GM12878 (cell line): ENCODE data around the gene ATXN7L1. TPM values are rescaled to one million over a fixed set of nuclear protein-coding genes. Genes with fewer than 3 reads are reported as not detected.

Source experiments
- ATAC-seq: fragments of 200-7000 bp; cut with Tn5 transposase; 3 replicates; pipeline ENCODE4 v1.9.1; 2020; ENCODE audit warnings: mild to moderate bottlenecking, moderate library complexity
- BruUV-seq: library from RNA; stranded (reverse); fragments of 400-500 nt; replicated peaks from 2 replicates; lab custom pipeline; 2021; lab: Mats Ljungman, UMichigan
- CTCF ChIA-PET: fragments of 300-600 bp; sonication (Branson Sonifier 250); formaldehyde crosslinking; extraction: SDS; loops from one replicate; lab custom pipeline; 2021; ENCODE audit warnings: inconsistent platforms; lab: Yijun Ruan, JAX
- POLR2A ChIA-PET: fragments of 350-600 bp; formaldehyde crosslinking; extraction: SDS; loops from one replicate; lab custom pipeline; 2021; ENCODE audit warnings: inconsistent platforms; lab: Charles Lee
- RAD21 ChIA-PET: fragments of 300-600 bp; sonication (Branson Sonifier 250); formaldehyde crosslinking; loops from one replicate; lab custom pipeline; 2023; ENCODE audit warnings: antibody characterized with exemption; ENCODE audit not compliant: unreplicated experiment; lab: Charles Lee
- SMC1A ChIA-PET: fragments of 300-600 bp; sonication (Branson Sonifier 250); formaldehyde crosslinking; loops from one replicate; lab custom pipeline; 2023; ENCODE audit not compliant: unreplicated experiment, uncharacterized antibody; lab: Charles Lee
- DNase-seq: peaks from one replicate; pipeline ENCODE4 v3.0.0-alpha.2; 2011; ENCODE audit warnings: low read depth, low spot score
- FAIRE-seq: peaks from 3 replicates; lab custom pipeline; 2011; peaks lifted over from hg19 to GRCh38; lab: Jason Lieb, UNC
- H2AFZ ChIP-seq: 2 replicates; pipeline ENCODE4 v1.6.0; 2011; ENCODE audit warnings: low read depth, low read length, control low read depth; ENCODE audit not compliant: control insufficient read depth
- H3K27ac ChIP-seq: 2 replicates; pipeline ENCODE4 v1.5.1; 2011; ENCODE audit warnings: control low read depth; ENCODE audit not compliant: control insufficient read depth, insufficient read depth
- H3K27me3 ChIP-seq, 2 experiments: replicated peaks in 1 of 2; 2 replicates each; pipeline versions ENCODE4 v1.6.0 to v1.6.1; 2011; ENCODE audit warnings: low read length in 1 of 2; ENCODE audit not compliant: control insufficient read depth in 2 of 2, insufficient read depth in 2 of 2
- H3K36me3 ChIP-seq, 2 experiments: 2 replicates each; pipeline ENCODE4 v1.5.1; 2011; ENCODE audit warnings: low read length in 1 of 2; ENCODE audit not compliant: control insufficient read depth in 2 of 2, insufficient read depth in 2 of 2
- H3K4me1 ChIP-seq: 2 replicates; pipeline ENCODE4 v1.6.1; 2011; ENCODE audit warnings: mild to moderate bottlenecking, low read length, moderate library complexity, mixed read lengths; ENCODE audit not compliant: control insufficient read depth, insufficient read depth
- H3K4me2 ChIP-seq: 2 replicates; pipeline ENCODE4 v1.6.0; 2011; ENCODE audit warnings: control low read depth; ENCODE audit not compliant: control insufficient read depth, insufficient read depth
- H3K4me3 ChIP-seq: fragments of 200-600 bp; sonication (generic); 2 replicates; pipeline ENCODE4 v1.5.1; 2016
- H3K79me2 ChIP-seq: 2 replicates; pipeline ENCODE4 v1.6.0; 2011; ENCODE audit warnings: low read length; ENCODE audit not compliant: control insufficient read depth, insufficient read depth
- H3K9ac ChIP-seq: 2 replicates; pipeline ENCODE4 v1.8.0; 2011; ENCODE audit warnings: low read length, control low read depth, mixed read lengths; ENCODE audit not compliant: control insufficient read depth, insufficient read depth
- H3K9me3 ChIP-seq: replicated peaks from 3 replicates; pipeline ENCODE4 v1.5.1; 2011; ENCODE audit warnings: mild to moderate bottlenecking, low read length; ENCODE audit not compliant: control insufficient read depth, insufficient read depth
- H4K20me1 ChIP-seq: 2 replicates; pipeline ENCODE4 v1.6.0; 2011; ENCODE audit not compliant: control insufficient read depth, insufficient read depth
- EP300 ChIP-seq, 2 experiments: fragments of 150-350 bp in 1 of 2; IDR thresholded peaks; 2 replicates each; pipeline ENCODE4 v1.6.1; 2011 to 2012; ENCODE audit warnings: low read depth in 2 of 2, low read length in 2 of 2, borderline replicate concordance in 1 of 2, improper control_type of control experiment in 1 of 2, inconsistent platforms in 1 of 2; ENCODE audit not compliant: control insufficient read depth in 1 of 2
- RUNX3 ChIP-seq: IDR thresholded peaks from 2 replicates; pipeline ENCODE4 v1.6.1; 2012; ENCODE audit warnings: low read length, inconsistent platforms
- TBL1XR1 ChIP-seq: IDR thresholded peaks from 2 replicates; pipeline ENCODE4 v1.6.1; 2012; ENCODE audit warnings: low read depth, low read length, improper control_type of control experiment
- ZNF274 ChIP-seq: IDR thresholded peaks from one replicate; pipeline ENCODE4 v1.8.0; 2011; ENCODE audit not compliant: insufficient read length, insufficient read depth
- WGBS: methylation state at CpG from one replicate; pipeline ENCODE4 v1.1.6; 2016; ENCODE audit warnings: low lambda C conversion rate; ENCODE audit not compliant: insufficient replicate concordance, insufficient coverage; ENCODE audit errors: missing lambda C conversion rate; 5-methylcytosine and 5-hydroxymethylcytosine counted together
- in situ Hi-C: fragments of 300-500 bp; cut with MboI; formaldehyde crosslinking; loops from 9 replicates; pipeline ENCODE4 v1.14.3; 2018; ENCODE audit warnings: mixed read lengths
- intact Hi-C: fragments of 100-400 bp; cut with micrococcal nuclease; formaldehyde crosslinking; loops from one replicate; pipeline ENCODE4 v1.14.2; 2022; ENCODE audit not compliant: unreplicated experiment
- polyA plus RNA-seq, 11 experiments: library from polyadenylated mRNA; depleted of rRNA in 4 of 11; unstranded in 6 of 11; stranded (reverse) in 5 of 11; fragments of >200 nt; fragmentation: Nextera tagmentation in 4 of 11; fragmentation: Illumina TruSeq in 1 of 11; extraction: Ambion mirVana in 4 of 11; extraction: Trizol in 1 of 11; gene quantifications; 1 replicate in 1 of 11; 2 replicates in 10 of 11; pipeline versions ENCODE4 v1.2.1 to v1.2.3, GENCODE V29; 2011 to 2016; ENCODE audit warnings: inconsistent platforms in 2 of 11, missing spikeins in 2 of 11, low read depth in 1 of 11
- total RNA-seq, 4 experiments: library from RNA; depleted of rRNA in 3 of 4; stranded (reverse); fragments of >200 nt in 3 of 4; fragmentation: Illumina TruSeq in 1 of 4; extraction: Trizol in 1 of 4; gene quantifications; 2 replicates each; pipeline versions ENCODE4 v1.2.1 to v1.2.3, GENCODE V29; 2013 to 2021
- TF ChIP-seq, protein P1 (sequence below): IDR thresholded peaks from 2 replicates; pipeline ENCODE4 v1.6.1; 2012; ENCODE audit warnings: improper control_type of control experiment, low read depth, low read length; ENCODE audit not compliant: insufficient replicate concordance

Gene ATXN7L1
- total and polyA plus RNA-seq, 10 of the 15 experiments (the other 5 are each of a cell fraction or from before 2014, with no cell fraction given) = 0.40 to 2.9 (median 1.2) TPM

DNA sequence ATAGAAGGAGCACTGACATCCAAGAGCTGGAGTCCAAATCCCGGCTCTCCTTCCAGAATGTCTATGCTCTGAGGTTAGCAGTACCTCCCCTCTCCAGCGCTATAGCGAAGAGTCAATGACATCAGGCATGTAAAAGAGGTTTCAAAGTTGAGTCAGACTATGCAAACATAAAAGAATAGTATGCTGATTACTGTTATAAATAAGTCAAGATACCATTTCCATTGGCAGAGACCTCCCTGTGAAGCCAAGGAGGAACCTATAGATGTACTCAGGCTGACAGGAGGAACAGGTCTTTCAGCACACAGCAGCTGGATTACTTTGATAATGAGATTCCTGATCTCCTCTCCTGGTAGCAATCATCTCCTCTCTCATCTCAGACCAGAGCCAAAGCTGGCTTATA, 191.2 kb downstream of the ATXN7L1 start:
- Histone ChIP-seq H3K4me2 (no peak overlapping the region), H3K4me1 (no peaks in the 10 kb centered on the region), H2AFZ (no peak overlapping the region), H3K4me3 (no peak overlapping the region), H3K79me2 (no peaks in the 10 kb centered on the region), H3K9me3 (no peaks in the 10 kb centered on the region), H3K36me3 (no peaks in the 10 kb centered on the region), H3K27ac (no peak overlapping the region), H4K20me1 (no peaks in the 10 kb centered on the region), H3K9ac (no peak overlapping the region), H3K27me3 (0 out of 4 replicates have a peak, but pooled peaks cover 0 to 2% of the 10 kb centered on the region in 2 experiments)
- ChIA-PET POLR2A (no interaction called here), SMC1A (interaction anchor here (0.9 to 1.3 kb wide), 2 partner anchors 11 to 28 kb away, joined by 3 read pairs; no protein-coding TSS in a partner anchor), RAD21 (interaction anchor here (0.5 kb wide), 1 partner anchor 334 kb away, joined by 3 read pairs; no protein-coding TSS in a partner anchor), CTCF (interaction anchor here (1.5 kb wide), 1 partner anchor 75 kb away, joined by 3 read pairs; no protein-coding TSS in a partner anchor)
- ATAC-seq (no peak), FAIRE-seq (no peak), DNase-seq (no peak)
- no TSS peak for BruUV-seq
- in situ Hi-C loops (no loop called here), intact Hi-C loops (no loop called here)
- 96% methylated on average over 3 of the region's 3 CpGs for WGBS
- TF ChIP-seq, protein P1, sequence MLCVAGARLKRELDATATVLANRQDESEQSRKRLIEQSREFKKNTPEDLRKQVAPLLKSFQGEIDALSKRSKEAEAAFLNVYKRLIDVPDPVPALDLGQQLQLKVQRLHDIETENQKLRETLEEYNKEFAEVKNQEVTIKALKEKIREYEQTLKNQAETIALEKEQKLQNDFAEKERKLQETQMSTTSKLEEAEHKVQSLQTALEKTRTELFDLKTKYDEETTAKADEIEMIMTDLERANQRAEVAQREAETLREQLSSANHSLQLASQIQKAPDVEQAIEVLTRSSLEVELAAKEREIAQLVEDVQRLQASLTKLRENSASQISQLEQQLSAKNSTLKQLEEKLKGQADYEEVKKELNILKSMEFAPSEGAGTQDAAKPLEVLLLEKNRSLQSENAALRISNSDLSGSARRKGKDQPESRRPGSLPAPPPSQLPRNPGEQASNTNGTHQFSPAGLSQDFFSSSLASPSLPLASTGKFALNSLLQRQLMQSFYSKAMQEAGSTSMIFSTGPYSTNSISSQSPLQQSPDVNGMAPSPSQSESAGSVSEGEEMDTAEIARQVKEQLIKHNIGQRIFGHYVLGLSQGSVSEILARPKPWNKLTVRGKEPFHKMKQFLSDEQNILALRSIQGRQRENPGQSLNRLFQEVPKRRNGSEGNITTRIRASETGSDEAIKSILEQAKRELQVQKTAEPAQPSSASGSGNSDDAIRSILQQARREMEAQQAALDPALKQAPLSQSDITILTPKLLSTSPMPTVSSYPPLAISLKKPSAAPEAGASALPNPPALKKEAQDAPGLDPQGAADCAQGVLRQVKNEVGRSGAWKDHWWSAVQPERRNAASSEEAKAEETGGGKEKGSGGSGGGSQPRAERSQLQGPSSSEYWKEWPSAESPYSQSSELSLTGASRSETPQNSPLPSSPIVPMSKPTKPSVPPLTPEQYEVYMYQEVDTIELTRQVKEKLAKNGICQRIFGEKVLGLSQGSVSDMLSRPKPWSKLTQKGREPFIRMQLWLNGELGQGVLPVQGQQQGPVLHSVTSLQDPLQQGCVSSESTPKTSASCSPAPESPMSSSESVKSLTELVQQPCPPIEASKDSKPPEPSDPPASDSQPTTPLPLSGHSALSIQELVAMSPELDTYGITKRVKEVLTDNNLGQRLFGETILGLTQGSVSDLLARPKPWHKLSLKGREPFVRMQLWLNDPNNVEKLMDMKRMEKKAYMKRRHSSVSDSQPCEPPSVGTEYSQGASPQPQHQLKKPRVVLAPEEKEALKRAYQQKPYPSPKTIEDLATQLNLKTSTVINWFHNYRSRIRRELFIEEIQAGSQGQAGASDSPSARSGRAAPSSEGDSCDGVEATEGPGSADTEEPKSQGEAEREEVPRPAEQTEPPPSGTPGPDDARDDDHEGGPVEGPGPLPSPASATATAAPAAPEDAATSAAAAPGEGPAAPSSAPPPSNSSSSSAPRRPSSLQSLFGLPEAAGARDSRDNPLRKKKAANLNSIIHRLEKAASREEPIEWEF = no peak
- TF ChIP-seq RUNX3 (no peak), TBL1XR1 (no peak), EP300 (IDR thresholded peaks at IDR 0.05; ENCODE audit: borderline replicate concordance in 1 of 2, control insufficient read depth in 1 of 2, low read depth in 2 of 2, low read length in 2 of 2) (no peak), ZNF274 (no peak)
